Activated CD4-positive, alpha-beta T cell treated with anti-CD3 and anti-CD28 coated beads for 1 hour (primary cell): Measurements from ENCODE around the gene CYLC2.

Experiments used
- DNase-seq: peaks from one replicate; pipeline ENCODE4 v3.0.0-alpha.2; 2020

Gene CYLC2

GRCh38 chr9:102995033-102995432, at the start of gene CYLC2:
CYLC2 (plus strand) TSS chr9:102995333; CDS start chr9:102995381, 48 bp downstream.
- no peak for DNase-seq

GRCh38 chr9:102950346-102950745, 44.8 kb upstream of the CYLC2 start:
- DNase-seq, result no peak

GRCh38 chr9:102966999-102967398, 28.1 kb upstream of the CYLC2 start:
- no peak for DNase-seq

- no peak for DNase-seq
Measured at GRCh38 chr9:102967979-102968378, 27.2 kb upstream of the CYLC2 start.

- no peak for DNase-seq
Measured at GRCh38 chr9:102972780-102973179, 22.4 kb upstream of the CYLC2 start.

GRCh38 chr9:102974530-102974929, 20.6 kb upstream of the CYLC2 start:
- no peak for DNase-seq

GRCh38 chr9:102975251-102975650, 19.9 kb upstream of the CYLC2 start:
- DNase-seq, result no peak

GRCh38 chr9:102985162-102985895, 9.8 kb upstream of the CYLC2 start:
- no peak for DNase-seq

GRCh38 chr9:102986425-102986824, 8.7 kb upstream of the CYLC2 start:
- DNase-seq, result no peak

- DNase-seq, result no peak
Measured at GRCh38 chr9:103003689-103004088, 8.6 kb downstream of the CYLC2 start.

GRCh38 chr9:103014242-103014641, 19.1 kb downstream of the CYLC2 start:
- no peak for DNase-seq

GRCh38 chr9:103025796-103026195, 30.7 kb downstream of the CYLC2 start:
- no peak for DNase-seq

GRCh38 chr9:103037508-103038477, 42.7 kb downstream of the CYLC2 start:
- DNase-seq, result no peak

- DNase-seq, result no peak
Measured at GRCh38 chr9:103041961-103042360, 46.8 kb downstream of the CYLC2 start.
